Heart left ventricle (tissue), 13 donors: Measurements from ENCODE around the gene RPRD1B.

ENCODE experiments used
- CTCF ChIP-seq, 12 donors: fragments of 200-600 bp; sonication (generic) in 4 of 12; IDR thresholded peaks; one replicate each; pipeline versions ENCODE4 v1.5.0 to v1.8.0; 2018 to 2022; ENCODE audit warnings: antibody characterized with exemption in 12 of 12, mild to moderate bottlenecking in 5 of 12
- POLR2A ChIP-seq, 2 donors: fragments of 450-650 bp; IDR thresholded peaks; one replicate each; pipeline ENCODE4 v1.6.1; 2017; ENCODE audit warnings: antibody characterized with exemption in 2 of 2, mild to moderate bottlenecking in 2 of 2, moderate library complexity in 2 of 2
- donor health status: ischemic (EF 13 %, LVEDD 7.1; RV severe dilation, severe dysfunction).
- donor health status: DM: no; HTN: yes; CAD: no.
- donor health status: DM: no; HTN: no; CAD: no.
- donor health status: ischemic (EF 25% LVEDD 6.9; RV normal size, moderate dysfunction).
- donor health status: ischemic (EF 25% LVEDD 5.7; RV mildly dilated, moderate dysfunction).
- donor health status: ischemic (EF 35%, LVEDD 5.7; RV mildly dilated, moderate dysfunction).
- donor health status: nonischemic (EF 11% LVEDD 7.7; RV severe dilation, severe dysfunction).
- donor health status: DM: yes; HTN: yes; CAD: no.
- donor health status: PGD.
- donor health status: ischemic (EF 29% LVEDD 5.4; RV normal size, mild dysfunction).
- donor health status: nonischemic (EF 23%, LVEDD 6.1; RV moderate dilation, normal function).

DNA sequence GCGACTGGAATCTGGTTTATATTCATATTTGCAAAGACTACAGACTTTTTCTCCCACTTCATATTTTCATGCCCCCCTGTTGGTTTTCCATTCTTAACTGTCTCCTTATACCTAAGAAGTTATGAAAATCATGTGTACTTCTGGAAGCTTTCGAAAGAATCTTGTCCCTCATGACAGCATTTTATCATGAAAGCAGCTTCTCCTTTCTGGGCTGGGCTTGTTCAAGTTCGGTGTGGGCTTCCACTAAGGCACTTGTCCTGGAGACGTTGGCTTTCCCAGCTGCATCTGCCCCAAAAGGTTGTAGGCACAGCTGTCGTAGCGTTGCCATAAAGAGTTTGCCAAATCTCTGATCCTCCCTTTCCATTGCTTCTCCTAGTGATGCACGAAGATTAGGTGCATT, 56.5 kb downstream of the RPRD1B start:
- TF ChIP-seq CTCF (IDR thresholded peaks at IDR 0.05) (no peak), POLR2A (IDR thresholded peaks at IDR 0.05) (no peak)
